GM12891 (cell line): ENCODE results near the gene CLUH.

Source experiments
- POLR2A ChIP-seq: IDR thresholded peaks from 2 replicates; pipeline ENCODE4 v1.6.1; 2011; ENCODE audit warnings: low read depth, low read length, control low read depth
- POLR2AphosphoS5 ChIP-seq: IDR thresholded peaks from 2 replicates; pipeline ENCODE4 v1.6.1; 2011; ENCODE audit warnings: low read depth, low read length, control low read depth
- POU2F2 ChIP-seq: IDR thresholded peaks from 2 replicates; pipeline ENCODE4 v1.6.1; 2011; ENCODE audit warnings: low read depth, mild to moderate bottlenecking, control low read depth, low read length, moderate library complexity
- SPI1 ChIP-seq: IDR thresholded peaks from 2 replicates; pipeline ENCODE4 v1.6.1; 2011; ENCODE audit warnings: low read depth, low read length, control low read depth
- TAF1 ChIP-seq: IDR thresholded peaks from 2 replicates; pipeline ENCODE4 v1.6.1; 2011; ENCODE audit warnings: low read depth, low read length, control low read depth

DNA sequence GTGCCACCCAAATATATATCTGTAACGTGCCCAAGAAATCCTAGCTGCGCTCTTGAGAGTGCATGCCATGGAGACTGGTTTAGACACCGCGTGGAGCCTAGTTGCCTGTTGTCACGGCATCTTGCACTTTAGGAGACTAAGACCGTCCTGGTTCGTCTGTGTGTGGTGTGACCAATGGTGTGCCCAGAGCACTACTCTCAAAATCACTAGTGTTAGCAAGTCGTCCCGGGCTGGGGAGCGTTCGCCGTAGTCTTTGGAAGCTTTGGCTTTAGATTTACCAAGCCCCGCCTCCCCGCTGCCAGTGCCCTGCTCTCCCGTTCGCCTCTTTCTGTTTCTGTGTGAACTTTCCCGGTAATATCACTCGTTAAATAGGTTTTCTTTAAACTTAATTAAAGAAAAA is 27.0 kb downstream of the CLUH start:
- TF ChIP-seq POLR2A (no peak), SPI1 (no peak), TAF1 (no peak), POLR2AphosphoS5 (no peak), POU2F2 (no peak)
